Mucosa of stomach (tissue), 1 donor: ENCODE results near the gene PRSS50.

Experiments
- H3K27me3 ChIP-seq: one replicate; pipeline ENCODE4 v1.7.0; 2013; ENCODE audit warnings: mild to moderate bottlenecking, low read length; ENCODE audit not compliant: control insufficient read depth, insufficient read depth
- H3K36me3 ChIP-seq: one replicate; pipeline ENCODE4 v1.7.0; 2013; ENCODE audit warnings: low read length; ENCODE audit not compliant: control insufficient read depth, insufficient read depth
- H3K4me1 ChIP-seq: one replicate; pipeline ENCODE4 v1.7.0; 2013; ENCODE audit warnings: mild to moderate bottlenecking, low read length; ENCODE audit not compliant: control insufficient read depth, insufficient read depth
- H3K4me3 ChIP-seq: one replicate; pipeline ENCODE4 v1.7.0; 2013; ENCODE audit warnings: low read length
- H3K9ac ChIP-seq: one replicate; pipeline ENCODE4 v1.7.0; 2013; ENCODE audit warnings: mild to moderate bottlenecking, low read length, moderate library complexity
- H3K9me3 ChIP-seq: one replicate; pipeline ENCODE4 v1.7.0; 2013; ENCODE audit warnings: mild to moderate bottlenecking, low read length, moderate library complexity; ENCODE audit not compliant: control insufficient read depth
- donor health status: Pancreatic carcinoma.

PRSS50 gene

GRCh38 chr3:46675843-46676567 lies 41.7 kb downstream of the PRSS50 start:
- no peaks in the 10 kb centered on the region for H3K36me3 ChIP-seq
- H3K9ac ChIP-seq = no peak overlapping the region

GRCh38 chr3:46675426-46675825 lies 42.2 kb downstream of the PRSS50 start:
- Histone ChIP-seq H3K9ac (no peak overlapping the region), H3K27me3 (no peaks in the 10 kb centered on the region), H3K36me3 (no peaks in the 10 kb centered on the region), H3K4me1 (no peaks in the 10 kb centered on the region), H3K9me3 (no peaks in the 10 kb centered on the region), H3K4me3 (no peak overlapping the region)

More at GRCh38 chr3:46675843-46676567, 41.7 kb downstream of the PRSS50 start:
- Histone ChIP-seq H3K27me3 (no peaks in the 10 kb centered on the region), H3K9me3 (no peaks in the 10 kb centered on the region), H3K4me3 (no peak overlapping the region), H3K4me1 (no peaks in the 10 kb centered on the region)

- Histone ChIP-seq H3K4me1 (no peaks in the 10 kb centered on the region), H3K9ac (no peak overlapping the region), H3K4me3 (no peak overlapping the region), H3K27me3 (no peaks in the 10 kb centered on the region), H3K9me3 (no peaks in the 10 kb centered on the region), H3K36me3 (no peaks in the 10 kb centered on the region)
Observed at GRCh38 chr3:46674031-46674845, 43.4 kb downstream of the PRSS50 start.

GRCh38 chr3:46673151-46674030 lies 44.3 kb downstream of the PRSS50 start:
- Histone ChIP-seq H3K4me3 (no peak overlapping the region), H3K4me1 (no peaks in the 10 kb centered on the region), H3K36me3 (no peaks in the 10 kb centered on the region), H3K9ac (no peak overlapping the region), H3K27me3 (no peaks in the 10 kb centered on the region), H3K9me3 (no peaks in the 10 kb centered on the region)

- Histone ChIP-seq H3K9ac (no peak overlapping the region), H3K4me1 (no peaks in the 10 kb centered on the region), H3K36me3 (no peaks in the 10 kb centered on the region), H3K4me3 (no peak overlapping the region), H3K27me3 (peaks cover 4% of the 10 kb centered on the region), H3K9me3 (no peaks in the 10 kb centered on the region)
Observed at GRCh38 chr3:46672349-46672695, 45.3 kb downstream of the PRSS50 start.

GRCh38 chr3:46671541-46672348 lies 45.9 kb downstream of the PRSS50 start:
- no peak overlapping the region for H3K4me3 ChIP-seq
- H3K9ac ChIP-seq = no peak overlapping the region
- H3K4me1 ChIP-seq = no peaks in the 10 kb centered on the region
- no peaks in the 10 kb centered on the region for H3K9me3 ChIP-seq
- no peaks in the 10 kb centered on the region for H3K36me3 ChIP-seq
- H3K27me3 ChIP-seq = peaks cover 9% of the 10 kb centered on the region

- peaks cover 9% of the 10 kb centered on the region for H3K27me3 ChIP-seq
Observed at GRCh38 chr3:46670891-46671427, 46.7 kb downstream of the PRSS50 start.

GRCh38 chr3:46670000-46670890 lies 47.4 kb downstream of the PRSS50 start:
- Histone ChIP-seq H3K9me3 (no peaks in the 10 kb centered on the region), H3K9ac (no peak overlapping the region), H3K4me3 (no peak overlapping the region), H3K27me3 (peaks cover 9% of the 10 kb centered on the region), H3K36me3 (no peaks in the 10 kb centered on the region), H3K4me1 (no peaks in the 10 kb centered on the region)

More at GRCh38 chr3:46670891-46671427, 46.7 kb downstream of the PRSS50 start:
- no peaks in the 10 kb centered on the region for H3K4me1 ChIP-seq
- H3K9me3 ChIP-seq = no peaks in the 10 kb centered on the region
- no peaks in the 10 kb centered on the region for H3K36me3 ChIP-seq
- no peak overlapping the region for H3K9ac ChIP-seq
- H3K4me3 ChIP-seq = no peak overlapping the region

GRCh38 chr3:46669191-46669999 lies 48.3 kb downstream of the PRSS50 start:
- Histone ChIP-seq H3K9me3 (no peaks in the 10 kb centered on the region), H3K4me3 (no peak overlapping the region), H3K4me1 (no peaks in the 10 kb centered on the region), H3K9ac (no peak overlapping the region), H3K36me3 (no peaks in the 10 kb centered on the region), H3K27me3 (peaks cover 9% of the 10 kb centered on the region)

- no peak overlapping the region for H3K4me3 ChIP-seq
- no peaks in the 10 kb centered on the region for H3K36me3 ChIP-seq
- H3K9me3 ChIP-seq = no peaks in the 10 kb centered on the region
- H3K9ac ChIP-seq = no peak overlapping the region
- H3K4me1 ChIP-seq = no peaks in the 10 kb centered on the region
- H3K27me3 ChIP-seq = peaks cover 9% of the 10 kb centered on the region
Observed at GRCh38 chr3:46668591-46668990, 49.1 kb downstream of the PRSS50 start.
